Neural cell (in vitro differentiated cells): Measurements from ENCODE around the gene IL1R2. TPM values are rescaled to one million over a fixed set of nuclear protein-coding genes. Genes with fewer than 3 reads are reported as not detected.
"Not testable (repeated sequence)": the region's sequence is repeated elsewhere in the genome, so short reads cannot be mapped to it uniquely, and the experiment has no call there.

Source experiments
- H2AFZ ChIP-seq: fragments of 200-600, 300-800 bp; sonication (generic), shearing (Covaris generic); 2 replicates; pipeline ENCODE4 v1.6.0; 2014; ENCODE audit warnings: low read depth, mild to moderate bottlenecking, antibody characterized with exemption, low read length, moderate library complexity
- H3F3A ChIP-seq: fragments of 200-600 bp; shearing (Covaris generic); 2 replicates; pipeline ENCODE4 v1.6.1; 2016; ENCODE audit warnings: mild to moderate bottlenecking, moderate library complexity, mixed read lengths, antibody characterized with exemption, low read length; ENCODE audit not compliant: insufficient read depth, poor library complexity, severe bottlenecking
- H3K27ac ChIP-seq: fragments of 200-600, 300-800 bp; sonication (generic), shearing (Covaris generic); 2 replicates; pipeline ENCODE4 v1.5.1; 2014; ENCODE audit warnings: mild to moderate bottlenecking, low read length, moderate library complexity
- H3K27me3 ChIP-seq: fragments of 300-800, 200-600 bp; sonication (generic), shearing (Covaris generic); 2 replicates; pipeline ENCODE4 v1.6.0; 2014; ENCODE audit warnings: mild to moderate bottlenecking, low read depth, low read length, moderate library complexity; ENCODE audit not compliant: insufficient read depth
- H3K36me3 ChIP-seq: fragments of 300-800, 200-600 bp; sonication (generic), shearing (Covaris generic); 2 replicates; pipeline ENCODE4 v1.5.1; 2014; ENCODE audit warnings: mild to moderate bottlenecking, antibody characterized with exemption, low read length, moderate library complexity; ENCODE audit not compliant: insufficient read depth
- H3K4me2 ChIP-seq: fragments of 300-800, 200-600 bp; sonication (generic), shearing (Covaris generic); 2 replicates; pipeline ENCODE4 v1.6.0; 2014; ENCODE audit warnings: mild to moderate bottlenecking, low read length
- H3K4me3 ChIP-seq: fragments of 300-800, 200-600 bp; sonication (generic), shearing (Covaris generic); 2 replicates; pipeline ENCODE4 v1.5.1; 2014; ENCODE audit warnings: mild to moderate bottlenecking, low read length, moderate library complexity
- H3K79me2 ChIP-seq: fragments of 200-600 bp; shearing (Covaris generic); replicated peaks from 2 replicates; pipeline ENCODE4 v1.6.0; 2014; ENCODE audit warnings: mild to moderate bottlenecking, low read length, moderate library complexity; ENCODE audit not compliant: insufficient read depth
- H3K9ac ChIP-seq: fragments of 300-800, 200-600 bp; sonication (generic), shearing (Covaris generic); 2 replicates; pipeline ENCODE4 v1.6.1; 2016; ENCODE audit warnings: mild to moderate bottlenecking, low read length, mixed read lengths
- H3K9me2 ChIP-seq: fragments of 200-600 bp; shearing (Covaris generic); 2 replicates; pipeline ENCODE4 v1.6.1; 2016; ENCODE audit warnings: mild to moderate bottlenecking, low read length, mixed read lengths; ENCODE audit not compliant: insufficient read depth
- H3K9me3 ChIP-seq: fragments of 200-600, 300-800 bp; sonication (generic), shearing (Covaris generic); 2 replicates; pipeline ENCODE4 v1.6.1; 2016; ENCODE audit warnings: mild to moderate bottlenecking, mixed run types, low read length, moderate library complexity, mixed read lengths
- H4K20me1 ChIP-seq: fragments of 200-600 bp; shearing (Covaris generic); 2 replicates; pipeline ENCODE4 v1.6.1; 2016; ENCODE audit warnings: mild to moderate bottlenecking, mixed run types; ENCODE audit not compliant: insufficient read depth
- CTCF ChIP-seq: fragments of 450-650 bp; IDR thresholded peaks from 2 replicates; pipeline ENCODE4 v1.5.1; 2014; ENCODE audit warnings: antibody characterized with exemption, mild to moderate bottlenecking, moderate library complexity; ENCODE audit not compliant: poor library complexity, severe bottlenecking
- EP300 ChIP-seq: fragments of 450-650 bp; conservative IDR thresholded peaks from 2 replicates; pipeline ENCODE4 v1.6.1; 2014; ENCODE audit warnings: antibody characterized with exemption, mild to moderate bottlenecking, moderate library complexity; ENCODE audit not compliant: poor library complexity, severe bottlenecking
- EZH2 ChIP-seq: fragments of 200-600, 300-800 bp; shearing (Covaris generic), sonication (generic); IDR thresholded peaks from 2 replicates; pipeline ENCODE4 v1.6.1; 2014; ENCODE audit warnings: antibody characterized with exemption, low read length, borderline replicate concordance, mild to moderate bottlenecking; ENCODE audit not compliant: insufficient read depth, poor library complexity, severe bottlenecking
- MXI1 ChIP-seq: fragments of 450-650 bp; conservative IDR thresholded peaks from 2 replicates; pipeline ENCODE4 v1.6.1; 2014; ENCODE audit warnings: antibody characterized with exemption, mild to moderate bottlenecking; ENCODE audit not compliant: poor library complexity, severe bottlenecking
- POLR2AphosphoS5 ChIP-seq: IDR thresholded peaks from 2 replicates; pipeline ENCODE4 v1.6.1; 2012
- RAD21 ChIP-seq: fragments of 450-650 bp; conservative IDR thresholded peaks from 2 replicates; pipeline ENCODE4 v1.6.1; 2014; ENCODE audit warnings: antibody characterized with exemption, mild to moderate bottlenecking, moderate library complexity
- SMC3 ChIP-seq: fragments of 450-650 bp; conservative IDR thresholded peaks from 2 replicates; pipeline ENCODE4 v1.6.1; 2014; ENCODE audit warnings: antibody characterized with exemption, mild to moderate bottlenecking, moderate library complexity; ENCODE audit not compliant: poor library complexity
- TAF1 ChIP-seq: IDR thresholded peaks from 2 replicates; pipeline ENCODE4 v1.6.1; 2012; ENCODE audit warnings: low read depth
- polyA plus RNA-seq: library from polyadenylated mRNA; depleted of rRNA; stranded (reverse); fragments of >200 nt; gene quantifications from 2 replicates; pipeline ENCODE4 v1.2.3, GENCODE V29; 2014
- TF ChIP-seq, protein P1 (sequence below): IDR thresholded peaks from 2 replicates; pipeline ENCODE4 v1.6.1; 2012; ENCODE audit warnings: borderline replicate concordance

IL1R2 gene
- polyA plus RNA-seq, 1 donor from 2014 or later, result not detected

DNA sequence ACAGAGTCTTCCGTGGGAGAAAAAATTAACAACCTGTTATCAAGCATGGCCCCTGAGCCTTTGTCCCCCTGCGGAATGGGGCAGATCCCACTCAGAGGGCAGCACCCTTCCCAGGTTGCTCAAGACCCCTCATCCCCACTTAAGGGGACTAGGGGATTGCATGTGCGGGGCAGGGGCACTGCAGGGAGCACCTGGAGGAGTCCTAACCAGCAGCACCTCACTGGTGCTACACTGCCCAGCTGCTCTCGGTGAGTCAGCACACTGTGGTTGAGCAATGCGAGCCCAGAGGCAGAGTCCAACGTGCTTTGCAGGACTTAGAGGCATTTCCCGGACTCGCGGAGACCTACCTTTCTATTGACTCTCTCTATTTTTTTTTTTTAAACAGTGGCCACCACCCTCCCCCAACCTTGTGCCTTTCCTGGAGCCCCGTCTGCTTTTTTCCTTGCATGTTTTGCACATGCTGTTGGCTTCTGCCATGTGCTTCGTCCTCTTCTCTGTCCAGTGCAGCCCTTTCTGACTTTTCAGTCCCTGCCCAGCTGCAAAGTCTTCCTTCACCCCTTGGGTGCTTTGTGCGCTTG lies 74.0 kb downstream of the IL1R2 start:
- Histone ChIP-seq H3K9ac (no peak overlapping the region), H3K4me2 (no peak overlapping the region), H2AFZ (no peak overlapping the region), H3K27ac (no peak overlapping the region), H4K20me1 (no peaks in the 10 kb centered on the region), H3K4me3 (no peak overlapping the region), H3K9me3 (no peaks in the 10 kb centered on the region), H3F3A (no peaks in the 10 kb centered on the region), H3K9me2 (no peaks in the 10 kb centered on the region), H3K27me3 (no peaks in the 10 kb centered on the region), H3K79me2 (no peaks in the 10 kb centered on the region), H3K36me3 (no peaks in the 10 kb centered on the region)
- TF ChIP-seq TAF1 (no peak), POLR2AphosphoS5 (no peak), EP300 (no peak), EZH2 (no peak), RAD21 (no peak)
- TF ChIP-seq, protein P1, sequence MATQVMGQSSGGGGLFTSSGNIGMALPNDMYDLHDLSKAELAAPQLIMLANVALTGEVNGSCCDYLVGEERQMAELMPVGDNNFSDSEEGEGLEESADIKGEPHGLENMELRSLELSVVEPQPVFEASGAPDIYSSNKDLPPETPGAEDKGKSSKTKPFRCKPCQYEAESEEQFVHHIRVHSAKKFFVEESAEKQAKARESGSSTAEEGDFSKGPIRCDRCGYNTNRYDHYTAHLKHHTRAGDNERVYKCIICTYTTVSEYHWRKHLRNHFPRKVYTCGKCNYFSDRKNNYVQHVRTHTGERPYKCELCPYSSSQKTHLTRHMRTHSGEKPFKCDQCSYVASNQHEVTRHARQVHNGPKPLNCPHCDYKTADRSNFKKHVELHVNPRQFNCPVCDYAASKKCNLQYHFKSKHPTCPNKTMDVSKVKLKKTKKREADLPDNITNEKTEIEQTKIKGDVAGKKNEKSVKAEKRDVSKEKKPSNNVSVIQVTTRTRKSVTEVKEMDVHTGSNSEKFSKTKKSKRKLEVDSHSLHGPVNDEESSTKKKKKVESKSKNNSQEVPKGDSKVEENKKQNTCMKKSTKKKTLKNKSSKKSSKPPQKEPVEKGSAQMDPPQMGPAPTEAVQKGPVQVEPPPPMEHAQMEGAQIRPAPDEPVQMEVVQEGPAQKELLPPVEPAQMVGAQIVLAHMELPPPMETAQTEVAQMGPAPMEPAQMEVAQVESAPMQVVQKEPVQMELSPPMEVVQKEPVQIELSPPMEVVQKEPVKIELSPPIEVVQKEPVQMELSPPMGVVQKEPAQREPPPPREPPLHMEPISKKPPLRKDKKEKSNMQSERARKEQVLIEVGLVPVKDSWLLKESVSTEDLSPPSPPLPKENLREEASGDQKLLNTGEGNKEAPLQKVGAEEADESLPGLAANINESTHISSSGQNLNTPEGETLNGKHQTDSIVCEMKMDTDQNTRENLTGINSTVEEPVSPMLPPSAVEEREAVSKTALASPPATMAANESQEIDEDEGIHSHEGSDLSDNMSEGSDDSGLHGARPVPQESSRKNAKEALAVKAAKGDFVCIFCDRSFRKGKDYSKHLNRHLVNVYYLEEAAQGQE, result no peak

DNA sequence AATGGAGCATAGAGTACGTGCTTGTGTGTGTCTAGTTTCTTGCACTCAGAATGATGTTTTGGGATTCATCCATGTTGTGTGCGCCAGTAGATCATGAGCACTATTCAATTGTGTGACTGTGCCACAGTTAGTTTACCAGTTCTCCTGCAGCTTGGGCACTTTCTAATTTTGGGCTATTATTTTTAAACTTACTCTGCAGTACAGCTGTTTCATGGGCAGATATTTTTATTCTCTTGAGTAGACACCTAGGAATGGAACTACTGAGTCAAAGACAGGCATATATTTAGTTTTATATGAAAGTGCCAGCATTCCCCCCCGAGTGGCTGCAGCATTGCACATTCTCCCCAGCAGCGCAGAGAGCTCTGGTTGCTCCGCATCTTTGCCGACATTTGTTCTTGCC lies 74.8 kb downstream of the IL1R2 start:
- H3K9ac ChIP-seq, result no peak overlapping the region
- H3K4me3 ChIP-seq, result no peak overlapping the region
- no peaks in the 10 kb centered on the region for H3K27me3 ChIP-seq
- H3K9me3 ChIP-seq, result no peaks in the 10 kb centered on the region
- H3K27ac ChIP-seq, result no peak overlapping the region
- no peaks in the 10 kb centered on the region for H3K36me3 ChIP-seq
- no peaks in the 10 kb centered on the region for H3F3A ChIP-seq
- H3K79me2 ChIP-seq, result no peaks in the 10 kb centered on the region
- TF ChIP-seq, protein P1, result no peak
- TF ChIP-seq SMC3, result no peak
- no peak for TF ChIP-seq CTCF
- TF ChIP-seq RAD21, result no peak
- TF ChIP-seq TAF1, result no peak
- TF ChIP-seq POLR2AphosphoS5, result no peak
- no peak for TF ChIP-seq EP300
- no peak for TF ChIP-seq MXI1
- no peak for TF ChIP-seq EZH2
- H2AFZ ChIP-seq, result no peak overlapping the region
- no peaks in the 10 kb centered on the region for H4K20me1 ChIP-seq
- no peak overlapping the region for H3K4me2 ChIP-seq
- H3K9me2 ChIP-seq, result no peaks in the 10 kb centered on the region

GRCh38 chr2:102068126-102068525 lies 76.4 kb downstream of the IL1R2 start:
- H3F3A ChIP-seq, H3K36me3 ChIP-seq, H3K4me3 ChIP-seq, H3K4me2 ChIP-seq, H3K9me2 ChIP-seq, H2AFZ ChIP-seq, H3K27ac ChIP-seq, H4K20me1 ChIP-seq, H3K27me3 ChIP-seq, H3K9me3 ChIP-seq, H3K9ac ChIP-seq, H3K79me2 ChIP-seq: not testable (repeated sequence)
